ENCODE measurements around the gene GRM1. TPM values are rescaled to one million over a fixed set of nuclear protein-coding genes. Genes with fewer than 3 reads are reported as not detected.

The GRM1 gene
- total and polyA plus RNA-seq, 3 donors from 2014 or later: 1.3 to 5.6 (median 2.0) TPM

- H3K9me3 ChIP-seq: no peaks in the 10 kb centered on the region
- peak; percentile 73 for DNase-seq
- H3K4me3 ChIP-seq: no peak overlapping the region
- TF ChIP-seq POLR2A (IDR thresholded peaks at IDR 0.05): no peak
- WGBS, 2 donors: 56 to 66% methylated on average over 4 of the region's 4 CpGs
- no peaks in the 10 kb centered on the region for H3K27me3 ChIP-seq
- intact Hi-C loops (cut with DNase I; ENCODE audit: low total_unique reads): no loop called here
- no peak overlapping the region for H3K27ac ChIP-seq
- H3K36me3 ChIP-seq (ENCODE audit: low read depth, missing control alignments): no peaks in the 10 kb centered on the region
- no peaks in the 10 kb centered on the region for H3K4me1 ChIP-seq
Observed at GRCh38 chr6:146361128-146361924, 332.5 kb downstream of the GRM1 start.

- intact Hi-C loops (cut with DNase I; ENCODE audit: low total_unique reads): no loop called here
- no peak overlapping the region for H3K4me3 ChIP-seq
- no peak for TF ChIP-seq CTCF (IDR thresholded peaks at IDR 0.05)
- TF ChIP-seq POLR2A (IDR thresholded peaks at IDR 0.05): no peak
- H3K9me3 ChIP-seq: no peaks in the 10 kb centered on the region
- 79 to 80% methylated on average over 7 of the region's 7 CpGs for WGBS, 2 donors
- H3K27me3 ChIP-seq: no peaks in the 10 kb centered on the region
- no peaks in the 10 kb centered on the region for H3K4me1 ChIP-seq
- no peak for DNase-seq
- no peak overlapping the region for H3K27ac ChIP-seq
- H3K36me3 ChIP-seq (ENCODE audit: low read depth, missing control alignments): no peaks in the 10 kb centered on the region
Observed at GRCh38 chr6:146363838-146364607, 335.2 kb downstream of the GRM1 start.

- DNase-seq: no peak
- Histone ChIP-seq H3K27ac (no peak overlapping the region), H3K27me3 (no peaks in the 10 kb centered on the region), H3K9me3 (no peaks in the 10 kb centered on the region), H3K4me1 (no peaks in the 10 kb centered on the region), H3K36me3 (ENCODE audit: low read depth, missing control alignments) (no peaks in the 10 kb centered on the region), H3K4me3 (no peak overlapping the region)
- 78 to 85% methylated on average over 3 of the region's 3 CpGs for WGBS, 2 donors
- no peak for TF ChIP-seq POLR2A (IDR thresholded peaks at IDR 0.05)
- no peak for TF ChIP-seq CTCF (IDR thresholded peaks at IDR 0.05)
- intact Hi-C loops (cut with DNase I; ENCODE audit: low total_unique reads): no loop called here
Observed at GRCh38 chr6:146364816-146365594, 336.1 kb downstream of the GRM1 start.

- Histone ChIP-seq H3K9me3 (no peaks in the 10 kb centered on the region), H3K36me3 (ENCODE audit: low read depth, missing control alignments) (no peaks in the 10 kb centered on the region), H3K4me3 (no peak overlapping the region), H3K27me3 (no peaks in the 10 kb centered on the region), H3K27ac (no peak overlapping the region), H3K4me1 (no peaks in the 10 kb centered on the region)
- intact Hi-C loops (cut with DNase I; ENCODE audit: low total_unique reads): no loop called here
- no peak for DNase-seq
- TF ChIP-seq CTCF (IDR thresholded peaks at IDR 0.05) (no peak), POLR2A (IDR thresholded peaks at IDR 0.05) (no peak)
- 70 to 79% methylated on average over 1 of the region's 1 CpG for WGBS, 2 donors
Observed at GRCh38 chr6:146367061-146367460, 338.2 kb downstream of the GRM1 start.

- intact Hi-C loops (cut with DNase I; ENCODE audit: low total_unique reads): no loop called here
- TF ChIP-seq POLR2A (IDR thresholded peaks at IDR 0.05) (no peak), CTCF (IDR thresholded peaks at IDR 0.05) (no peak)
- H3K4me3 ChIP-seq: no peak overlapping the region
- H3K27ac ChIP-seq: no peak overlapping the region
- no peaks in the 10 kb centered on the region for H3K9me3 ChIP-seq
- DNase-seq: no peak
- 88 to 94% methylated on average over 1 of the region's 1 CpG for WGBS, 2 donors
- no peaks in the 10 kb centered on the region for H3K27me3 ChIP-seq
- no peaks in the 10 kb centered on the region for H3K4me1 ChIP-seq
- H3K36me3 ChIP-seq (ENCODE audit: low read depth, missing control alignments): no peaks in the 10 kb centered on the region
Observed at GRCh38 chr6:146369866-146370265, 341.0 kb downstream of the GRM1 start.
